Measurements from ENCODE around the gene TMEM269. TPM values are rescaled to one million over a fixed set of nuclear protein-coding genes. Genes with fewer than 3 reads are reported as not detected.
A peak's percentile ranks its signal among the peaks of the same experiment; 100 is the strongest.

Gene TMEM269
- total RNA-seq, 1 donor: 1.0 TPM

DNA sequence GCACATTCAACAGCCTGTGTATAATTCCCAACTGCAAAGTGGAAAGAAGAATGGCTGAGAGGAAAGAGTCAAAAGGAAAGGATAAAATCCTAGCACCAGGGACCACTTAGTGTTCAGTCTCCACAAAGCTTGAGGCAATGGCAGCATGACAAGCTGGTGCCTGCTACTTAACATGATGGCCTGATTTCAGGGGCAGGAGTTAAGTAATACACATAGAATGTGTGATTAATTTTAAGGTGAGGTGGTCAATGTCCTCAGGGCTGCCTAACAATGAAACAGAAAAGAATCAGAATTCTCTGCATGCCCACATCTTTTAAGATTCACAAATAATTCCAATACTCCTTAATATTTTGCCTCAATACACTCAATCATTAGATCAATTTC is 26.9 kb upstream of the TMEM269 start:
- H3K9me3 ChIP-seq (ENCODE audit: low read depth, low read length): no peaks in the 10 kb centered on the region
- H3K4me1 ChIP-seq (ENCODE audit: insufficient read depth, low read length): peaks cover 14% of the 10 kb centered on the region
- no peaks in the 10 kb centered on the region for H3K27me3 ChIP-seq (ENCODE audit: insufficient read depth, low read length)
- no peak overlapping the region for H3K4me3 ChIP-seq (ENCODE audit: low read length)

DNA sequence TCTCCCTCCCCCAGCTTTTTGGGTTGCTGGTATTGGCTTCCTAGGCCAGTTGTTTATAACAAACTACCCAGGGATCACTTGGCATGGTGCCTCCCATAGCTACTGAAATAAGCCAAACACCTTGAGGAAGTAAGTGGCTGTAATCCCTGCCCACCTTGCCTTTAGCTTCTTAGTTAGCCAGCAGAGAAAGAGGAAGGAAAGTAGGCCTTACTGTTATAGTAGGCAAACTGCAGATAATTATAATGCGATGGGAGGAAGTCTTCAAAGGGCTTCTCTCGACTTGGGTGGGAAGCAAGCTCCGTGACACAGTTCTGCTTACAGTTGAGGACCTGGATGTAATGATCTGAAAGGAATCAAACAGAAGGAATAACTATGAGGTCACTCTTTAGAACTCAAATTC is 26.1 kb upstream of the TMEM269 start:
- Histone ChIP-seq H3K9me3 (ENCODE audit: low read depth, low read length) (no peaks in the 10 kb centered on the region), H3K27me3 (ENCODE audit: insufficient read depth, low read length) (no peaks in the 10 kb centered on the region), H3K4me3 (ENCODE audit: low read length) (no peak overlapping the region), H3K4me1 (ENCODE audit: insufficient read depth, low read length) (peaks cover 14% of the 10 kb centered on the region)

DNA sequence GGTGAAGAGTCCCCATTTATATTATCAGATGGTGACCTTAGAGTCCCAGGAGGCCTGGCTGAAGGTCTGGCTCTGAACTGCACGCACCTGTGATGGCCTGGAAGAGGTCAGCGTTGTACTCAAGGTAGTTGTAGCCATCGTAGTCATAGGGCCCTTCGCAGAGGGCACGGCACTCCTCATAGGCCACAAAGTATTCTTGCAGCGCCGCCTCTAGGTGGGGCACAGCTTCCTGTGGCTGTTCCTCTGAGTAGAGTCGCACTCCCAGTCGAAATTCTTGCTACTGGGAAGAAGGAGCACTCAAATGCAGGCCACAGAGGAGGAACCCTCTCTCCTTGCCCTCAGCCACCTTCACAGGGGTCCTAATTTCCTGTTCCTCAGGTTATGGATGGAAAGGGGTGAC is 25.7 kb upstream of the TMEM269 start:
- Histone ChIP-seq H3K9me3 (ENCODE audit: low read depth, low read length) (no peaks in the 10 kb centered on the region), H3K4me3 (ENCODE audit: low read length) (no peak overlapping the region), H3K4me1 (ENCODE audit: insufficient read depth, low read length) (peaks cover 14% of the 10 kb centered on the region), H3K27me3 (ENCODE audit: insufficient read depth, low read length) (no peaks in the 10 kb centered on the region)

DNA sequence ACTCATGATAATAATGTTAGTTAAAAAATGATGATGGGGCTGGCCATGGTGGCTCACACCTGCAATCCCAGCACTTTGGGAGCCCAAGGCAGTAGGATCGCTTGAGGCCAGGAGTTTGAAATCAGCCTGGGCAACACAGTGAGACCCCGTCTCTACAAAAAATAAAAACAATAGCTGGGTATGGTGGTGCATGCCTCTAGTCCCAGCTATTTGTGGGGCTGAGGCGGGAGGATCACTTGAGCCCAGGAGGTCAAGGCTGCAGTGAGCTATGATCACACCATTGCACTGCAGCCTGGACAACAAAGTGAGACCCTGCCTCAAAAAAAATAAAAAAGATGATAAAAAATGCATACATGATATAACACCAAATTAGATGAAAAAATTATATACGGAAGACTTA is 23.2 kb upstream of the TMEM269 start:
- H3K4me3 ChIP-seq (ENCODE audit: low read length): no peak overlapping the region
- peaks cover 33% of the 10 kb centered on the region for H3K4me1 ChIP-seq (ENCODE audit: insufficient read depth, low read length)
- H3K27me3 ChIP-seq (ENCODE audit: insufficient read depth, low read length): no peaks in the 10 kb centered on the region
- no peaks in the 10 kb centered on the region for H3K9me3 ChIP-seq (ENCODE audit: low read depth, low read length)

DNA sequence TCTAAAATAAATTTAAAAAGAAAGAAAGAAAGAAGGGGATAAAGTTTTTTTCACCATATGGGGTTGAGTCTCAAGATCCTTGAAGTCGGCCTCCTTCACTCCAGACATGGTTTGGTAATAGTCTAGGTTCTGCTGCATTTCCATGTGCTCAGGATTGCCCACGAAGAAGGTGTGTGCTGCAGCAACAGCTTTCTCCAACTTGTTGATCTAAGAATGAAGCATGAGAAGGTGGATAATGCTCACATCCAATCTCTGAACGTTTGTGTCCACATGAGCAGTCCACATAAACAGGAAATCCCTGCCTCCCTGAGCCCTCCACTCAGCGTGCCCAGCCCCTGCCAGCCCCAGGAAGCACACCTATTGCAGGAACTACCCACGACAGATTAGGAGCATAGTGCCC is 22.5 kb upstream of the TMEM269 start:
- no peaks in the 10 kb centered on the region for H3K27me3 ChIP-seq (ENCODE audit: insufficient read depth, low read length)
- no peak overlapping the region for H3K4me3 ChIP-seq (ENCODE audit: low read length)
- H3K9me3 ChIP-seq (ENCODE audit: low read depth, low read length): no peaks in the 10 kb centered on the region
- peaks cover 33% of the 10 kb centered on the region for H3K4me1 ChIP-seq (ENCODE audit: insufficient read depth, low read length)

DNA sequence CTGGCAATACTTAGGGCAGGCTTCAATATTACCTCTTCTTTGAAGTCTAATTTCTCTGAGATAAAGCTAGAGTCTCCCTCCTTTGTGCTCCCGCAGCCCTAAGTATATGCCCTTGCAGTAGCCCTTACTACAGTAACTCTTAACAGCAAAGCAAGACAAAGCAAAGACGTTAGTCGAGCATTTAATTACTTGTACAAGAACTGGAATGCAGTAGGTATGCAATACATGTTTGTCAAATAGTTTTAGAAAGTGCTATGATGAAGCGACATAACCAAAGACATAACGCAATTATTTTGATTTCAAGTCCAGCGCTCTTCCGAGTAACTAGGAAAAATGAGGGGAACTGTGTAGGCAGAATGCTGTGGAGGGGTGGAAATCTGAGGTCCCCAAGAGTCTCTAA is 19.5 kb upstream of the TMEM269 start:
- H3K9me3 ChIP-seq (ENCODE audit: low read depth, low read length): no peaks in the 10 kb centered on the region
- H3K4me3 ChIP-seq (ENCODE audit: low read length): no peak overlapping the region
- no peaks in the 10 kb centered on the region for H3K27me3 ChIP-seq (ENCODE audit: insufficient read depth, low read length)
- H3K4me1 ChIP-seq (ENCODE audit: insufficient read depth, low read length): peaks cover 47% of the 10 kb centered on the region

GRCh38 chr1:42765832-42766740 is 18.7 kb upstream of the TMEM269 start:
- Histone ChIP-seq H3K4me1 (ENCODE audit: insufficient read depth, low read length) (peaks cover 47% of the 10 kb centered on the region), H3K27me3 (ENCODE audit: insufficient read depth, low read length) (no peaks in the 10 kb centered on the region), H3K4me3 (ENCODE audit: low read length) (peak overlapping the region; percentile 91), H3K9me3 (ENCODE audit: low read depth, low read length) (no peaks in the 10 kb centered on the region)

GRCh38 chr1:42766741-42767509 is 17.9 kb upstream of the TMEM269 start, which contains the start of the genes C1orf50 and P3H1:
TSS of gene C1orf50 (plus strand) at chr1:42767249. CDS start at chr1:42767312, 63 bp downstream.
TSS of gene P3H1 (minus strand) at chr1:42767028. CDS start at chr1:42766971, 57 bp downstream.
- Histone ChIP-seq H3K4me3 (ENCODE audit: low read length) (peak within 1 kb of the TSS; percentile 91), H3K27me3 (ENCODE audit: insufficient read depth, low read length) (no peaks in the 10 kb centered on the region), H3K4me1 (ENCODE audit: insufficient read depth, low read length) (peaks cover 47% of the 10 kb centered on the region), H3K9me3 (ENCODE audit: low read depth, low read length) (no peaks in the 10 kb centered on the region)

- Histone ChIP-seq H3K27me3 (ENCODE audit: insufficient read depth, low read length) (no peaks in the 10 kb centered on the region), H3K4me3 (ENCODE audit: low read length) (peak overlapping the region; percentile 91), H3K4me1 (ENCODE audit: insufficient read depth, low read length) (peaks cover 48% of the 10 kb centered on the region), H3K9me3 (ENCODE audit: low read depth, low read length) (no peaks in the 10 kb centered on the region)
These were observed 17.2 kb upstream of the TMEM269 start for GRCh38 chr1:42767510-42768000.

DNA sequence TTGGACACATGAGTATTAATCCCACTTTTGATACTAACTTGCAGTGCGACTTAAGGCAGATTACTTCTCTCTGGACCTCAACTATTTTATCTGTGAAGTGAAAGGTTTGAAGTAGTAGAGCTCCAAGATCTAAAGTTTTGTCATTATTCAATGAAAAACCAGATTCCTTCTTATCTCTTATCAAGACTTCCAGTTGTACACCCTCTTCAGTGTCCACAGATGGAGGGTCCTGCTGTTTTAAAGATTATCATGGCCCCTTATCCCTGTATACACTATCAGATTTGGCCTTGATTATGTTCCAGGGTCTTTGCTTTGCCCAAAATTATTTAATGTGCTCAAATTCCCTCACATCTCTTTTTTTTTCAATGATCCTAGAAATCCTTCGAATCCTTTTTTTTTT is 16.6 kb upstream of the TMEM269 start:
- Histone ChIP-seq H3K4me1 (ENCODE audit: insufficient read depth, low read length) (peaks cover 46% of the 10 kb centered on the region), H3K27me3 (ENCODE audit: insufficient read depth, low read length) (no peaks in the 10 kb centered on the region), H3K4me3 (ENCODE audit: low read length) (peak overlapping the region; percentile 91), H3K9me3 (ENCODE audit: low read depth, low read length) (no peaks in the 10 kb centered on the region)

- no peaks in the 10 kb centered on the region for H3K9me3 ChIP-seq (ENCODE audit: low read depth, low read length)
- no peaks in the 10 kb centered on the region for H3K27me3 ChIP-seq (ENCODE audit: insufficient read depth, low read length)
- no peak overlapping the region for H3K4me3 ChIP-seq (ENCODE audit: low read length)
- peaks cover 42% of the 10 kb centered on the region for H3K4me1 ChIP-seq (ENCODE audit: insufficient read depth, low read length)
These were observed 15.0 kb upstream of the TMEM269 start for GRCh38 chr1:42769811-42770210.

DNA sequence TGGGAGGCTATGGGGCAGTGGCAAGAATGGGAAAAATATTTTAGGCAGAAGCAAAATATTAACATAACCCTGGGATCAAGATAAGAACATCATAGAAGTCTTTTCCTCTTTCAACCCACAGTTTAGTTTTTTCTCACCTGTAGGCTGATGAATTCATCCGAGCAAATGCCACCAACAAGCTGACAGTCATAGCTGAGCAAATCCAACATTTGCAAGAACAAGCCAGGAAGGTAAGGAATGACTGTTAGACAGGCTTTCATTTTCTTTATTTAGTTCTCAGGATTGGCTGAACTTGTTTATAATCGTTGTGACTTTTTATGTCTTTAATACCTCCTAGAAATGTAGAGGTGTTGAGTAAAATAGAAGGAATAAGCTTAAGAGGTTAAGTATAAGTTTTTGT is 11.4 kb upstream of the TMEM269 start:
- no peaks in the 10 kb centered on the region for H3K27me3 ChIP-seq (ENCODE audit: insufficient read depth, low read length)
- no peak overlapping the region for H3K4me3 ChIP-seq (ENCODE audit: low read length)
- H3K9me3 ChIP-seq (ENCODE audit: low read depth, low read length): no peaks in the 10 kb centered on the region
- peaks cover 17% of the 10 kb centered on the region for H3K4me1 ChIP-seq (ENCODE audit: insufficient read depth, low read length)

DNA sequence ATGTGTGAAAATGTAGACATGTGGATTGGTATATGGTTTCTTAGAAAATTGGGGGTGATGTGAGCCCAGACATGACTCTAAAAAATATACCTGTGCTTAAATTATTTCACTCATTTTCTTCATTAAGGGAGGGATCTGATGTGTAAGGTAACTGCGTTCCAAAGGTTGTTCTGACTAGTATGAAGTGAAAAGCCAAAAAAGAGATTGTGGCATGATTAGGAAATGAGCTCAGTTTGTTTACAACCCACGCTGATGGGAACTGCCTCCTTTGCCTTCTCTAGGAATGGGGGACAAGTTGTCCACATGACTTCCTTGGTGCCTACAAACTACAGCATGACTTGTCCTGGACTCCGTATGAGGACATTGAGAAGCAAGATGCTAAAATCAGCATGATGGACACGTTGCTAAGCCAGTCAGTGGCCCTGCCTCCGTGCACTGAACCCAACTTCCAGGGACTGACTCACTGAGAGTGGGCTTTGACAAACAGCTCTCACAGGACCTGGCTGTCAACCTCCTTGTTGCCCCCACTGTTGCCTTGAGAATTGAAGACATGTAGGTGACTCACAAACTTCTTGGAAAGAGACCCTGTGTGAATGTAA is 9.8 kb upstream of the TMEM269 start:
- Histone ChIP-seq H3K9me3 (ENCODE audit: low read depth, low read length) (no peaks in the 10 kb centered on the region), H3K27me3 (ENCODE audit: insufficient read depth, low read length) (no peaks in the 10 kb centered on the region), H3K4me1 (ENCODE audit: insufficient read depth, low read length) (peaks cover 4% of the 10 kb centered on the region), H3K4me3 (ENCODE audit: low read length) (no peak overlapping the region)

GRCh38 chr1:42776502-42776901 is 8.3 kb upstream of the TMEM269 start:
- Histone ChIP-seq H3K27me3 (ENCODE audit: insufficient read depth, low read length) (no peaks in the 10 kb centered on the region), H3K4me3 (ENCODE audit: low read length) (no peak overlapping the region), H3K4me1 (ENCODE audit: insufficient read depth, low read length) (peaks cover 4% of the 10 kb centered on the region), H3K9me3 (ENCODE audit: low read depth, low read length) (no peaks in the 10 kb centered on the region)

- Histone ChIP-seq H3K9me3 (ENCODE audit: low read depth, low read length) (no peaks in the 10 kb centered on the region), H3K27me3 (ENCODE audit: insufficient read depth, low read length) (no peaks in the 10 kb centered on the region), H3K4me3 (ENCODE audit: low read length) (no peak overlapping the region), H3K4me1 (ENCODE audit: insufficient read depth, low read length) (no peaks in the 10 kb centered on the region)
These were observed 6.9 kb upstream of the TMEM269 start for GRCh38 chr1:42777852-42778251.
